WTC11 (cell line): ENCODE data around the gene RNF215. TPM values are rescaled to one million over a fixed set of nuclear protein-coding genes. Genes with fewer than 3 reads are reported as not detected.

ENCODE experiments used
- ATAC-seq: fragments of 200-7000 bp; cut with Tn5 transposase; 2 replicates; pipeline ENCODE4 v1.10.0; 2021; ENCODE audit warnings: mild to moderate bottlenecking, moderate library complexity
- CTCF ChIA-PET: fragments of 300-600 bp; sonication (Branson Sonifier 250); formaldehyde crosslinking; loops from one replicate; lab custom pipeline; 2021; ENCODE audit warnings: antibody characterized with exemption; lab: Charles Lee
- POLR2A ChIA-PET: fragments of 350-600 bp; sonication (Branson Sonifier 250); formaldehyde crosslinking; loops from one replicate; lab custom pipeline; 2021; ENCODE audit warnings: antibody characterized with exemption; lab: Charles Lee
- DNase-seq: peaks from one replicate; pipeline ENCODE4 v3.0.0; 2021; ENCODE audit warnings: low spot score
- H3K27ac Mint-ChIP-seq: 2 replicates; pipeline ENCODE4 v1.8.0; 2021; ENCODE audit warnings: mixed read lengths
- H3K27me3 Mint-ChIP-seq: 2 replicates; pipeline ENCODE4 v1.8.0; 2021; ENCODE audit warnings: low read depth, mild to moderate bottlenecking, moderate library complexity, mixed read lengths
- H3K36me3 Mint-ChIP-seq: 2 replicates; pipeline ENCODE4 v1.8.0; 2021; ENCODE audit warnings: mixed read lengths
- H3K4me1 Mint-ChIP-seq: 2 replicates; pipeline ENCODE4 v1.8.0; 2022; ENCODE audit warnings: mixed read lengths
- H3K4me3 Mint-ChIP-seq: 2 replicates; pipeline ENCODE4 v1.8.0; 2021; ENCODE audit warnings: mild to moderate bottlenecking, moderate library complexity, mixed read lengths
- H3K9me3 Mint-ChIP-seq: 2 replicates; pipeline ENCODE4 v1.8.0; 2021; ENCODE audit warnings: mixed read lengths
- ATF1 ChIP-seq: sonication (generic); formaldehyde crosslinking; IDR thresholded peaks from 2 replicates; pipeline ENCODE4 v1.8.1; 2023; ENCODE audit warnings: mild to moderate bottlenecking, moderate library complexity, missing genetic modification reagents
- E2F1 ChIP-seq: sonication (generic); formaldehyde crosslinking; IDR thresholded peaks from 2 replicates; pipeline ENCODE4 v1.8.0; 2022; ENCODE audit warnings: mild to moderate bottlenecking, missing genetic modification reagents
- FOXP4 ChIP-seq: sonication (generic); formaldehyde crosslinking; IDR thresholded peaks from 2 replicates; pipeline ENCODE4 v1.8.0; 2022; ENCODE audit warnings: mild to moderate bottlenecking, missing genetic modification reagents
- HMGXB4 ChIP-seq: sonication (generic); formaldehyde crosslinking; IDR thresholded peaks from 2 replicates; pipeline ENCODE4 v1.8.1; 2023; ENCODE audit warnings: mild to moderate bottlenecking, moderate library complexity, missing genetic modification reagents
- JAZF1 ChIP-seq: fragments of 250-450 bp; sonication (Bioruptor Pico); IDR thresholded peaks from 2 replicates; pipeline ENCODE4 v1.9.0; 2021; ENCODE audit warnings: moderate library complexity, mild to moderate bottlenecking, inconsistent platforms
- MAX ChIP-seq: sonication (generic); formaldehyde crosslinking; IDR thresholded peaks from 2 replicates; pipeline ENCODE4 v1.8.0; 2022; ENCODE audit warnings: mild to moderate bottlenecking, missing genetic modification reagents
- MXD4 ChIP-seq: fragments of 250-450 bp; sonication (Bioruptor Pico); IDR thresholded peaks from 2 replicates; pipeline ENCODE4 v1.8.0; 2021; ENCODE audit warnings: mild to moderate bottlenecking, moderate library complexity, borderline replicate concordance
- NFE2L1 ChIP-seq: sonication (generic); formaldehyde crosslinking; IDR thresholded peaks from 2 replicates; pipeline ENCODE4 v1.8.1; 2023; ENCODE audit warnings: missing genetic modification reagents
- NR1H2 ChIP-seq: sonication (generic); formaldehyde crosslinking; IDR thresholded peaks from 2 replicates; pipeline ENCODE4 v1.9.0; 2021; ENCODE audit warnings: mild to moderate bottlenecking, moderate library complexity, missing genetic modification reagents
- NR3C1 ChIP-seq: sonication (generic); formaldehyde crosslinking; conservative IDR thresholded peaks from 2 replicates; pipeline ENCODE4 v1.8.1; 2023; ENCODE audit warnings: low read depth, mild to moderate bottlenecking, missing genetic modification reagents
- TCF7 ChIP-seq: sonication (generic); formaldehyde crosslinking; IDR thresholded peaks from 2 replicates; pipeline ENCODE4 v1.8.0; 2022; ENCODE audit warnings: mild to moderate bottlenecking, low read depth, missing genetic modification reagents, moderate library complexity
- ZNF219 ChIP-seq: sonication (generic); formaldehyde crosslinking; IDR thresholded peaks from 2 replicates; pipeline ENCODE4 v1.8.0; 2023; ENCODE audit warnings: missing genetic modification reagents, mild to moderate bottlenecking, borderline replicate concordance
- ZNF281 ChIP-seq: sonication (generic); formaldehyde crosslinking; IDR thresholded peaks from 2 replicates; pipeline ENCODE4 v1.8.0; 2023; ENCODE audit warnings: mild to moderate bottlenecking, missing genetic modification reagents
- ZNF423 ChIP-seq: fragments of 250-450 bp; sonication (Bioruptor Pico); IDR thresholded peaks from 2 replicates; pipeline ENCODE4 v2.1.2; 2022; ENCODE audit warnings: mild to moderate bottlenecking, moderate library complexity
- ZNF532 ChIP-seq: fragments of 250-450 bp; sonication (Bioruptor Pico); IDR thresholded peaks from 2 replicates; pipeline ENCODE4 v1.9.0; 2021; ENCODE audit warnings: mild to moderate bottlenecking, borderline replicate concordance
- ZSCAN18 ChIP-seq: fragments of 250-450 bp; sonication (Bioruptor Pico); IDR thresholded peaks from 2 replicates; pipeline ENCODE4 v2.1.2; 2022; ENCODE audit warnings: mild to moderate bottlenecking, moderate library complexity
- total RNA-seq: library from RNA; stranded (reverse); gene quantifications from 3 replicates; pipeline ENCODE4 v1.2.3, GENCODE V29; 2021

RNF215 gene
- total RNA-seq, 1 experiment from 2014 or later, result 25.4 TPM

GRCh38 chr22:30336752-30337460, 50.3 kb downstream of the RNF215 start (continued):
- TF ChIP-seq ZSCAN18 (CRISPR knock-in tag), result no peak
- no peak for TF ChIP-seq ATF1
- no peak for TF ChIP-seq MXD4
- no peak for TF ChIP-seq NFE2L1

- Mint-ChIP-seq H3K27me3 (no peaks in the 10 kb centered on the region), H3K4me1 (no peaks in the 10 kb centered on the region), H3K4me3 (no peak overlapping the region), H3K36me3 (peaks cover 79% of the 10 kb centered on the region), H3K27ac (no peak overlapping the region), H3K9me3 (no peaks in the 10 kb centered on the region)
- ChIA-PET CTCF (interaction anchor here (0.6 kb wide), 1 partner anchor 26 kb away, joined by 5 read pairs; no protein-coding TSS in a partner anchor), POLR2A (no interaction called here)
- DNase-seq (no peak), ATAC-seq (no peak)
- no peak for TF ChIP-seq JAZF1 (CRISPR knock-in tag)
- no peak for TF ChIP-seq HMGXB4 (CRISPR knock-in tag)
- TF ChIP-seq MAX (CRISPR knock-in tag), result no peak
- TF ChIP-seq FOXP4, result no peak
- no peak for TF ChIP-seq ZNF532 (CRISPR knock-in tag)
- TF ChIP-seq NR3C1 (CRISPR knock-in tag), result no peak
- no peak for TF ChIP-seq MXD4
- TF ChIP-seq ZNF219 (CRISPR knock-in tag), result no peak
- no peak for TF ChIP-seq NR1H2 (CRISPR knock-in tag)
- TF ChIP-seq ZSCAN18 (CRISPR knock-in tag), result no peak
- no peak for TF ChIP-seq E2F1
- TF ChIP-seq ZNF423 (CRISPR knock-in tag), result no peak
- no peak for TF ChIP-seq ZNF281
- TF ChIP-seq TCF7, result no peak
Measured at GRCh38 chr22:30335236-30335635, 52.0 kb downstream of the RNF215 start.
